HG03575 (cell line): ENCODE measurements around the gene HLA-B.
"Not testable (repeated sequence)": the region's sequence is repeated elsewhere in the genome, so short reads cannot be mapped to it uniquely, and the experiment has no call there.

Experiments
- ATAC-seq: cut with Tn5 transposase; IDR thresholded peaks from one replicate; pipeline ENCODE4 v1.9.1; 2021; ENCODE audit not compliant: unreplicated experiment, insufficient number of reproducible peaks, low FRiP score; ENCODE audit errors: extremely low read depth

Gene HLA-B

GRCh38 chr6:31386977-31387376, 30.0 kb upstream of the HLA-B start:
- no peak for ATAC-seq

- no peak for ATAC-seq
Measured at GRCh38 chr6:31386099-31386498, 29.1 kb upstream of the HLA-B start.

- no peak for ATAC-seq
Measured at GRCh38 chr6:31385041-31385440, 28.1 kb upstream of the HLA-B start.

- no peak for ATAC-seq
Measured at GRCh38 chr6:31383149-31383548, 26.2 kb upstream of the HLA-B start.

- ATAC-seq, result no peak
Measured at GRCh38 chr6:31381666-31382065, 24.7 kb upstream of the HLA-B start.

- ATAC-seq, result no peak
Measured at GRCh38 chr6:31379850-31380249, 22.9 kb upstream of the HLA-B start.

- ATAC-seq, result no peak
Measured at GRCh38 chr6:31378721-31379103, 21.7 kb upstream of the HLA-B start.

GRCh38 chr6:31378062-31378720, 21.2 kb upstream of the HLA-B start:
- no peak for ATAC-seq

GRCh38 chr6:31377029-31377428, 20.1 kb upstream of the HLA-B start:
- no peak for ATAC-seq

GRCh38 chr6:31375699-31376098, 18.7 kb upstream of the HLA-B start:
- ATAC-seq, result no peak

GRCh38 chr6:31374118-31374517, 17.1 kb upstream of the HLA-B start:
- ATAC-seq, result not testable (repeated sequence)

GRCh38 chr6:31368461-31368860, 11.5 kb upstream of the HLA-B start:
- no peak for ATAC-seq

- no peak for ATAC-seq
Measured at GRCh38 chr6:31366693-31367470, 9.9 kb upstream of the HLA-B start.

- ATAC-seq, result no peak
Measured at GRCh38 chr6:31365864-31366263, 8.9 kb upstream of the HLA-B start.

GRCh38 chr6:31363811-31364210, 6.8 kb upstream of the HLA-B start:
- no peak for ATAC-seq

GRCh38 chr6:31362751-31363150, 5.8 kb upstream of the HLA-B start:
- no peak for ATAC-seq

- ATAC-seq, result no peak
Measured at GRCh38 chr6:31359581-31359980, 2.6 kb upstream of the HLA-B start.

GRCh38 chr6:31358302-31358701, 1.3 kb upstream of the HLA-B start:
- no peak for ATAC-seq

- no peak for ATAC-seq
Measured at GRCh38 chr6:31357886-31358285, 907 bp upstream of the HLA-B start.

- no peak for ATAC-seq
Measured at GRCh38 chr6:31356216-31356945, 598 bp downstream of the HLA-B start.
